ENCODE results near the gene APLP2.

GRCh38 chr11:130187096-130187495, 117.4 kb downstream of the APLP2 start:
- TF ChIP-seq POLR2AphosphoS5 (IDR thresholded peaks at IDR 0.05): no peak
- TF ChIP-seq MXI1 (conservative IDR thresholded peaks at IDR 0.05; ENCODE audit: poor library complexity, severe bottlenecking): no peak
- TF ChIP-seq CTCF (IDR thresholded peaks at IDR 0.05; ENCODE audit: poor library complexity, severe bottlenecking): no peak
- TF ChIP-seq TAF1 (IDR thresholded peaks at IDR 0.05; ENCODE audit: low read depth): no peak

All from neural cell (in vitro differentiated cells).